ENCODE results near the gene CCNDBP1.

GRCh38 chr15:43235536-43235935 lies 50.3 kb downstream of the CCNDBP1 start:
- TF ChIP-seq CTCF (conservative IDR thresholded peaks at IDR 0.05; ENCODE audit: low read depth in 2 of 2) (no peak), ETS1 (IDR thresholded peaks at IDR 0.05) (no peak), ZNF114 (CRISPR knock-in tag; IDR thresholded peaks at IDR 0.05) (no peak), EZH2 (IDR thresholded peaks at IDR 0.05; ENCODE audit: low read depth, unreplicated experiment) (no peak), POLR2AphosphoS5 (IDR thresholded peaks at IDR 0.05; ENCODE audit: low read depth) (no peak), CREB1 (CRISPR knock-in tag; IDR thresholded peaks at IDR 0.05; ENCODE audit: low read depth) (no peak), EZH2phosphoT487 (IDR thresholded peaks at IDR 0.05; ENCODE audit: unreplicated experiment) (no peak), NANOG (IDR thresholded peaks at IDR 0.05; ENCODE audit: borderline replicate concordance) (no peak), STAT1 (IDR thresholded peaks at IDR 0.05; ENCODE audit: unreplicated experiment) (no peak), JUNB (IDR thresholded peaks at IDR 0.05; ENCODE audit: unreplicated experiment) (no peak)
- TF ChIP-seq, protein P1, sequence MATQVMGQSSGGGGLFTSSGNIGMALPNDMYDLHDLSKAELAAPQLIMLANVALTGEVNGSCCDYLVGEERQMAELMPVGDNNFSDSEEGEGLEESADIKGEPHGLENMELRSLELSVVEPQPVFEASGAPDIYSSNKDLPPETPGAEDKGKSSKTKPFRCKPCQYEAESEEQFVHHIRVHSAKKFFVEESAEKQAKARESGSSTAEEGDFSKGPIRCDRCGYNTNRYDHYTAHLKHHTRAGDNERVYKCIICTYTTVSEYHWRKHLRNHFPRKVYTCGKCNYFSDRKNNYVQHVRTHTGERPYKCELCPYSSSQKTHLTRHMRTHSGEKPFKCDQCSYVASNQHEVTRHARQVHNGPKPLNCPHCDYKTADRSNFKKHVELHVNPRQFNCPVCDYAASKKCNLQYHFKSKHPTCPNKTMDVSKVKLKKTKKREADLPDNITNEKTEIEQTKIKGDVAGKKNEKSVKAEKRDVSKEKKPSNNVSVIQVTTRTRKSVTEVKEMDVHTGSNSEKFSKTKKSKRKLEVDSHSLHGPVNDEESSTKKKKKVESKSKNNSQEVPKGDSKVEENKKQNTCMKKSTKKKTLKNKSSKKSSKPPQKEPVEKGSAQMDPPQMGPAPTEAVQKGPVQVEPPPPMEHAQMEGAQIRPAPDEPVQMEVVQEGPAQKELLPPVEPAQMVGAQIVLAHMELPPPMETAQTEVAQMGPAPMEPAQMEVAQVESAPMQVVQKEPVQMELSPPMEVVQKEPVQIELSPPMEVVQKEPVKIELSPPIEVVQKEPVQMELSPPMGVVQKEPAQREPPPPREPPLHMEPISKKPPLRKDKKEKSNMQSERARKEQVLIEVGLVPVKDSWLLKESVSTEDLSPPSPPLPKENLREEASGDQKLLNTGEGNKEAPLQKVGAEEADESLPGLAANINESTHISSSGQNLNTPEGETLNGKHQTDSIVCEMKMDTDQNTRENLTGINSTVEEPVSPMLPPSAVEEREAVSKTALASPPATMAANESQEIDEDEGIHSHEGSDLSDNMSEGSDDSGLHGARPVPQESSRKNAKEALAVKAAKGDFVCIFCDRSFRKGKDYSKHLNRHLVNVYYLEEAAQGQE (IDR thresholded peaks at IDR 0.05; ENCODE audit: unreplicated experiment), result no peak
